ENCODE data around the gene GLE1.
A peak's percentile ranks its signal among the peaks of the same experiment; 100 is the strongest.

Gene GLE1, protein sequence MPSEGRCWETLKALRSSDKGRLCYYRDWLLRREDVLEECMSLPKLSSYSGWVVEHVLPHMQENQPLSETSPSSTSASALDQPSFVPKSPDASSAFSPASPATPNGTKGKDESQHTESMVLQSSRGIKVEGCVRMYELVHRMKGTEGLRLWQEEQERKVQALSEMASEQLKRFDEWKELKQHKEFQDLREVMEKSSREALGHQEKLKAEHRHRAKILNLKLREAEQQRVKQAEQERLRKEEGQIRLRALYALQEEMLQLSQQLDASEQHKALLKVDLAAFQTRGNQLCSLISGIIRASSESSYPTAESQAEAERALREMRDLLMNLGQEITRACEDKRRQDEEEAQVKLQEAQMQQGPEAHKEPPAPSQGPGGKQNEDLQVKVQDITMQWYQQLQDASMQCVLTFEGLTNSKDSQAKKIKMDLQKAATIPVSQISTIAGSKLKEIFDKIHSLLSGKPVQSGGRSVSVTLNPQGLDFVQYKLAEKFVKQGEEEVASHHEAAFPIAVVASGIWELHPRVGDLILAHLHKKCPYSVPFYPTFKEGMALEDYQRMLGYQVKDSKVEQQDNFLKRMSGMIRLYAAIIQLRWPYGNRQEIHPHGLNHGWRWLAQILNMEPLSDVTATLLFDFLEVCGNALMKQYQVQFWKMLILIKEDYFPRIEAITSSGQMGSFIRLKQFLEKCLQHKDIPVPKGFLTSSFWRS

GRCh38 chr9:128504485-128505413, at the start of gene GLE1:
Gene GLE1, plus strand, starts transcription at chr9:128504719. Its CDS starts 87 bp downstream, at chr9:128504806.
- Histone ChIP-seq H3K27me3 (ENCODE audit: control insufficient read depth, low read length) (no peaks in the 10 kb centered on the region), H3K36me3 (ENCODE audit: control insufficient read depth, low read length) (peaks cover 39% of the 10 kb centered on the region), H4K20me1 (ENCODE audit: control insufficient read depth, insufficient read depth, low read depth, low read length) (peaks cover 5% of the 10 kb centered on the region; the same call in 1 of the 2 replicates), H3K9me2 (replicated peaks; ENCODE audit: control insufficient read depth, low read length) (no peaks in the 10 kb centered on the region), H3F3A (ENCODE audit: control insufficient read depth, insufficient read depth) (peaks cover 11% of the 10 kb centered on the region; the same call in 1 of the 2 replicates), H3K9me3 (ENCODE audit: control insufficient read depth, insufficient read depth, low read length) (no peaks in the 10 kb centered on the region), H3K4me3 (ENCODE audit: low read length) (peak within 1 kb of the TSS; percentile 94), H3K27ac (ENCODE audit: low read depth, low read length) (peak within 1 kb of the TSS; percentile 33), H3K4me1 (ENCODE audit: control insufficient read depth, low read length) (peaks cover 18% of the 10 kb centered on the region), H3K4me2 (ENCODE audit: low read length) (peak within 1 kb of the TSS; percentile 87), H3K79me2 (ENCODE audit: control insufficient read depth, low read length) (peaks cover 28% of the 10 kb centered on the region)
- TF ChIP-seq, protein P1, sequence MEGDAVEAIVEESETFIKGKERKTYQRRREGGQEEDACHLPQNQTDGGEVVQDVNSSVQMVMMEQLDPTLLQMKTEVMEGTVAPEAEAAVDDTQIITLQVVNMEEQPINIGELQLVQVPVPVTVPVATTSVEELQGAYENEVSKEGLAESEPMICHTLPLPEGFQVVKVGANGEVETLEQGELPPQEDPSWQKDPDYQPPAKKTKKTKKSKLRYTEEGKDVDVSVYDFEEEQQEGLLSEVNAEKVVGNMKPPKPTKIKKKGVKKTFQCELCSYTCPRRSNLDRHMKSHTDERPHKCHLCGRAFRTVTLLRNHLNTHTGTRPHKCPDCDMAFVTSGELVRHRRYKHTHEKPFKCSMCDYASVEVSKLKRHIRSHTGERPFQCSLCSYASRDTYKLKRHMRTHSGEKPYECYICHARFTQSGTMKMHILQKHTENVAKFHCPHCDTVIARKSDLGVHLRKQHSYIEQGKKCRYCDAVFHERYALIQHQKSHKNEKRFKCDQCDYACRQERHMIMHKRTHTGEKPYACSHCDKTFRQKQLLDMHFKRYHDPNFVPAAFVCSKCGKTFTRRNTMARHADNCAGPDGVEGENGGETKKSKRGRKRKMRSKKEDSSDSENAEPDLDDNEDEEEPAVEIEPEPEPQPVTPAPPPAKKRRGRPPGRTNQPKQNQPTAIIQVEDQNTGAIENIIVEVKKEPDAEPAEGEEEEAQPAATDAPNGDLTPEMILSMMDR (IDR thresholded peaks at IDR 0.05; ENCODE audit: low read depth, low read length, poor library complexity, severe bottlenecking) = no peak

GRCh38 chr9:128454991-128455390, 49.5 kb upstream of the GLE1 start:
- Histone ChIP-seq H3K4me1 (ENCODE audit: control insufficient read depth, low read length) (peaks cover 11% of the 10 kb centered on the region), H3K27me3 (ENCODE audit: control insufficient read depth, low read length) (no peaks in the 10 kb centered on the region), H4K20me1 (ENCODE audit: control insufficient read depth, insufficient read depth, low read depth, low read length) (no peaks in the 10 kb centered on the region), H3K27ac (ENCODE audit: low read depth, low read length) (no peak overlapping the region), H3K4me3 (ENCODE audit: low read length) (no peak overlapping the region), H3K9me3 (ENCODE audit: control insufficient read depth, insufficient read depth, low read length) (no peaks in the 10 kb centered on the region), H3K4me2 (ENCODE audit: low read length) (no peak overlapping the region), H3K79me2 (ENCODE audit: control insufficient read depth, low read length) (peaks cover 33% of the 10 kb centered on the region), H3K36me3 (ENCODE audit: control insufficient read depth, low read length) (peaks cover 9% of the 10 kb centered on the region), H3K9me2 (replicated peaks; ENCODE audit: control insufficient read depth, low read length) (no peaks in the 10 kb centered on the region), H3F3A (ENCODE audit: control insufficient read depth, insufficient read depth) (no peaks in the 10 kb centered on the region)
- TF ChIP-seq EZH2phosphoT487 (IDR thresholded peaks at IDR 0.05; ENCODE audit: borderline replicate concordance, low read length) = no peak
- TF ChIP-seq, protein P1 (IDR thresholded peaks at IDR 0.05; ENCODE audit: low read depth, low read length, poor library complexity, severe bottlenecking) = no peak

DNA sequence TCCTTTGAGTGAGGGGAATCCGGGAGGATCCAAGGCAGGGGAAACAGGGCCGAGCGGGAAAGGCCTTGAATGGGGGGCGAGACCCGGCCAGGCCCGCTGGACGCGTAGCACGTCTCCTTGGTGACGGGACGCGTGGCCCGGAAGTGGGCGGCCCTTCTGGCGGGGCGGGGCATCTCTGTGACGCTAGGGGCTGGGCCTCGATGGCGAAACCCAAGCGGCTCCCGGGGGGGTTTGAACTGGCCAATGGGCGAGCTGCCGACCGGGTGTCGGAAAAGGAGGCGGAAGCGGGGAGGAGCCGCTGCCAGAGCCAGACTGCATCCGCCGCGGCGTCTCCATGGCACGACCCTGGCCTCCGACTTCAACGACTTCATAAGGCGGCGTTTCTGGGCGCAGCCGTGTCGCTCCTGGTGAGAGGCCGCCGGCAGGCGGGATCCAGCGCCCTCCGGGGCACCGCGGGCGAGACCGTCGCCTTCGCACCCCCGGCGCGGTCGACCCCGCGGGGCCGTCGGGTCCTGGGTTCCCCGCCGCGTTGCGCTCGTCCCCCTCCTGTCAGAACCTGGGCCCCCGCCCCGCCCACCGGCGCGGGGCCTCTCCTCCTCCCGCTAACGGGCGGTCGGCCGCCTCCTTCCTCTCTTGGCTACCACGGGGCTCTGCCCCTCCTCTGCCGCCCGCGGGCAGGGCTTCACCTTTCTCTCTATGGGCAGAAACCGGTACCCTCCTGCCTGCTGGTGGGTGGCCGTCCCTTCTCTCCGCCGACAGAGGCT, 48.5 kb upstream of the GLE1 start, which contains the start of gene ODF2:
TSS of gene ODF2 (plus strand) at position 158 of the 764 bp plus-strand sequence. CDS start at position 244, 86 bp downstream.
- Histone ChIP-seq H3K4me1 (ENCODE audit: control insufficient read depth, low read length) (peaks cover 11% of the 10 kb centered on the region), H4K20me1 (ENCODE audit: control insufficient read depth, insufficient read depth, low read depth, low read length) (no peaks in the 10 kb centered on the region), H3K27ac (ENCODE audit: low read depth, low read length) (peak within 1 kb of the TSS; percentile 76), H3K9me2 (replicated peaks; ENCODE audit: control insufficient read depth, low read length) (no peaks in the 10 kb centered on the region), H3K36me3 (ENCODE audit: control insufficient read depth, low read length) (peaks cover 20% of the 10 kb centered on the region), H3F3A (ENCODE audit: control insufficient read depth, insufficient read depth) (no peaks in the 10 kb centered on the region), H3K4me2 (ENCODE audit: low read length) (peak within 1 kb of the TSS; percentile 97), H3K4me3 (ENCODE audit: low read length) (peak within 1 kb of the TSS; percentile 92), H3K79me2 (ENCODE audit: control insufficient read depth, low read length) (peaks cover 33% of the 10 kb centered on the region), H3K9me3 (ENCODE audit: control insufficient read depth, insufficient read depth, low read length) (no peaks in the 10 kb centered on the region), H3K27me3 (ENCODE audit: control insufficient read depth, low read length) (no peaks in the 10 kb centered on the region)
- no peak for TF ChIP-seq EZH2phosphoT487 (IDR thresholded peaks at IDR 0.05; ENCODE audit: borderline replicate concordance, low read length)
- TF ChIP-seq, protein P1 (IDR thresholded peaks at IDR 0.05; ENCODE audit: low read depth, low read length, poor library complexity, severe bottlenecking) = no peak
